Naive thymus-derived CD8-positive, alpha-beta T cell (primary cell): ENCODE results near the gene RB1. TPM values are rescaled to one million over a fixed set of nuclear protein-coding genes. Genes with fewer than 3 reads are reported as not detected.
A peak's percentile ranks its signal among the peaks of the same experiment; 100 is the strongest.

ENCODE experiments used
- ATAC-seq, 2 donors: fragments of 150-1000 bp; cut with Tn5 transposase in 1 of 2; sonication (Bioruptor Pico), chemical (Tn5 transposase) in 1 of 2; 1 replicate in 1 of 2; 2 replicates in 1 of 2; pipeline ENCODE4 v1.10.0; 2021; ENCODE audit warnings: mild to moderate bottlenecking in 2 of 2, moderate library complexity in 2 of 2
- POLR2A ChIA-PET: fragments of 350-600 bp; sonication (Branson Sonifier 250); formaldehyde crosslinking; loops from one replicate; lab custom pipeline; 2021; ENCODE audit warnings: antibody characterized with exemption; lab: Charles Lee
- DNase-seq, 10 donors: peaks; one replicate each; pipeline versions ENCODE4 v3.0.0 to v3.0.0-alpha.2; 2020 to 2022
- H3K27ac Mint-ChIP-seq, 10 donors: one replicate each; pipeline ENCODE4 v1.8.0; 2020 to 2022; ENCODE audit warnings: mild to moderate bottlenecking in 10 of 10, mixed read lengths in 10 of 10, moderate library complexity in 4 of 10, inconsistent platforms in 1 of 10
- H3K27me3 Mint-ChIP-seq, 5 donors: one replicate each; pipeline ENCODE4 v1.8.0; 2021 to 2022; ENCODE audit warnings: mixed read lengths in 5 of 5
- H3K36me3 Mint-ChIP-seq, 3 donors: one replicate each; pipeline ENCODE4 v1.8.0; 2020 to 2022; ENCODE audit warnings: mixed read lengths in 3 of 3, mild to moderate bottlenecking in 2 of 3, inconsistent platforms in 1 of 3
- H3K4me1 Mint-ChIP-seq, 4 donors: one replicate each; pipeline ENCODE4 v1.8.0; 2021 to 2022; ENCODE audit warnings: mixed read lengths in 4 of 4
- H3K4me3 Mint-ChIP-seq, 10 donors: one replicate each; pipeline ENCODE4 v1.8.0; 2020 to 2022; ENCODE audit warnings: mild to moderate bottlenecking in 10 of 10, mixed read lengths in 10 of 10, moderate library complexity in 6 of 10, inconsistent platforms in 1 of 10
- H3K9me3 Mint-ChIP-seq, 9 donors: one replicate each; pipeline ENCODE4 v1.8.0; 2020 to 2022; ENCODE audit warnings: mixed read lengths in 9 of 9, mild to moderate bottlenecking in 3 of 9, inconsistent platforms in 1 of 9, moderate library complexity in 1 of 9
- polyA plus RNA-seq, 3 donors: library from polyadenylated mRNA; unstranded; fragments of 300-500 nt; fragmentation: Illumina TruSeq; gene quantifications; one replicate each; pipeline ENCODE4 v1.2.3, GENCODE V29; 2021
- total RNA-seq, 8 experiments: library from RNA in 2 of 8; stranded (reverse) in 2 of 8; gene quantifications; one replicate each; pipeline ENCODE4 v1.2.3 and lab custom pipeline; 2021 to 2026

Gene RB1
- total and polyA plus RNA-seq, 5 experiments from 2014 or later: 11.9 to 32.6 (median 18.0) TPM

DNA sequence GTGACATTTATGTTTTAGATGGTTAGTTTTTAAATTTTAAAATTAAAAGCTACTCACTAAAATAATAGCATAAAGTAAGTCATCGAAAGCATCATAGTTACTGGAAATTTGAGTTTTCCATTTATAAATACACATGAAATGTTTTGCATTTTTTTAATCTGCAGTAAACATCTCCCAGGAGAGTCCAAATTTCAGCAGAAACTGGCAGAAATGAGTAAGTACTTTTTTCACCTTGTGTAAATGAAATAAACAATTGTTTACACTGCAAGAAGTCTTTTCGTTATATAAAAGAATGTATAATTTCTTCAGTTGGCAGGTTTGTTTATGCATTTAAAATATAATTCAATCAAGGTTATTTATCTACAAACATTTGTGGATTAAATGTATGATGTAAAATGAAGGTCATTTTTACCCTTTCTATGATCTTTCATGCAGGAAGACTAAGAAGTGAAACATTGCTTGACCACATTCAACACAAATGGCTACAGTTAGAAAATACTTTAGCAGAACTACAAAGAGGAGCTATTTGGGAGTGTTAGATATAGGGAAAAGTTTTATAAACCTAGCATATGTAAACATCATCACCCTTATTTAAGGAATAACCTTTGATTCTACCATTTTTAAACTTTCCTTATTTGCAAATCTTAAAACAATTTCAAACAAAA lies 173.8 kb downstream of the RB1 start:
- Mint-ChIP-seq H3K27me3 (no peaks in the 10 kb centered on the region), H3K27ac (peak overlapping the region in 1 of 10 donors; percentile 14), H3K36me3 (peaks cover 13 to 45% (median 19%) of the 10 kb centered on the region in 3 donors), H3K9me3 (no peaks in the 10 kb centered on the region), H3K4me1 (peaks cover 0 to 3% (median under 1%) of the 10 kb centered on the region in 4 donors), H3K4me3 (no peak overlapping the region)
- POLR2A ChIA-PET: no interaction called here
- ATAC-seq (no peak), DNase-seq (no peak)

DNA sequence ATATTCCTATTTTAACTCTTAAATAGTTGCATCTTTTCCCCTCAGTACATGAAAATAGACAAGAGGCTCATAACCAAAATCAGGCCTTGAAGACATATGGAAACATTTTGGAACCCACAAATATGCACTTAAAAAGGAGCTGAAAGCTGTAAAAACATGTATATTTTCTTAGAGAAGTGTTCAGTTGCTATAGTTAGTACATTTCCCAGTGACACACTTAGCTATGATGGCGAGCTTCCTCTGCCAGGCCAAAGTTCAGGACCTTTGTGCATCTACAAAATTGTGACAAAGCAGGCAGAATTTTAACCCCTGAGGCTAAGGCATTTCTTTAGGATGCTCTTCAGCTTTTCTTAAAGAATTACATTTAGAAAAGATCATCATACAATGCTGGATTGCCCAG lies 174.8 kb downstream of the RB1 start:
- peaks cover 0 to 7% (median 2%) of the 10 kb centered on the region in 4 donors for H3K4me1 Mint-ChIP-seq
- H3K4me3 Mint-ChIP-seq: no peak overlapping the region
- ATAC-seq (no peak), DNase-seq (no peak)
- no peak overlapping the region for H3K27ac Mint-ChIP-seq
- POLR2A ChIA-PET: interaction anchor here (1.2 kb wide), 1 partner anchor 54 kb away, joined by 4 read pairs; no protein-coding TSS in a partner anchor
- H3K9me3 Mint-ChIP-seq: no peaks in the 10 kb centered on the region
- H3K36me3 Mint-ChIP-seq: peaks cover 13 to 49% (median 22%) of the 10 kb centered on the region in 3 donors
- H3K27me3 Mint-ChIP-seq: no peaks in the 10 kb centered on the region

GRCh38 chr13:48483575-48483974 lies 180.0 kb downstream of the RB1 start:
- POLR2A ChIA-PET: interaction anchor here (0.7 to 1.8 kb wide), 2 partner anchors 9 to 49 kb away, joined by 4 to 7 read pairs; partner anchors contain the start of gene RCBTB2
- H3K36me3 Mint-ChIP-seq: peaks cover 0 to 29% (median 28%) of the 10 kb centered on the region in 3 donors

GRCh38 chr13:48485432-48485831 lies 181.9 kb downstream of the RB1 start:
- Mint-ChIP-seq H3K36me3 (peaks cover 0 to 28% (median 24%) of the 10 kb centered on the region in 3 donors), H3K4me3 (no peak overlapping the region), H3K27ac (peak overlapping the region in 2 of 10 donors; percentile 26 to 45), H3K9me3 (peaks cover 0 to 6% (median 0%) of the 10 kb centered on the region in 9 donors), H3K4me1 (peaks cover 0 to 28% (median 15%) of the 10 kb centered on the region in 4 donors), H3K27me3 (no peaks in the 10 kb centered on the region)
- POLR2A ChIA-PET: interaction anchor here (0.7 kb wide), 2 partner anchors 38 to 297 kb away, joined by 3 to 5 read pairs; no protein-coding TSS in a partner anchor
- DNase-seq (no peak), ATAC-seq (no peak)

More at GRCh38 chr13:48483575-48483974, 180.0 kb downstream of the RB1 start:
- ATAC-seq (no peak), DNase-seq (no peak)
- peaks cover 0 to 6% (median 0%) of the 10 kb centered on the region in 9 donors for H3K9me3 Mint-ChIP-seq
- H3K4me3 Mint-ChIP-seq: no peak overlapping the region
- H3K27ac Mint-ChIP-seq: no peak overlapping the region
- no peaks in the 10 kb centered on the region for H3K27me3 Mint-ChIP-seq
- H3K4me1 Mint-ChIP-seq: peaks cover 0 to 28% (median 11%) of the 10 kb centered on the region in 4 donors

DNA sequence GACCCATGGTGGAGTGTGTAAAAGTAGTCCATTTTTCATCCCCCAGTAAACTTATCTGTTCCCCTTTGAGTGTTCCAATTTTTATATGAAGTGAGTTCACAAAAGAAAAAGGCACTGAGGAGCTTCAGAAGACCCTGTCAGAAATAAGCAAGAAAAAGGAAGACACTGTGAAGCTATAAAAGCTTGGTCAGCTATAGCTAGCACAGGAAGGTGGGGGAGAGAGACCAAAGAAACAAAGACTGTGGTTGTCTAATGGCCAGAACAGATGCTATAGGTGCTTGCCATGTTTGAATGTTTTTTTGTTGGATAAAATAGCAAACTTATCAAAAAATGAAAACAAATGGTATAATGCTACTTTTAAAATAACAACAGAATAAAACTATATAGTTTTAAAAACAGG lies 182.8 kb downstream of the RB1 start:
- Mint-ChIP-seq H3K27ac (peak overlapping the region in 5 of 10 donors; percentile 14 to 82 (median 45)), H3K9me3 (peaks cover 0 to 6% (median 0%) of the 10 kb centered on the region in 9 donors), H3K4me3 (no peak overlapping the region), H3K27me3 (no peaks in the 10 kb centered on the region), H3K36me3 (peaks cover 0 to 24% (median 22%) of the 10 kb centered on the region in 3 donors), H3K4me1 (peaks cover 0 to 28% (median 16%) of the 10 kb centered on the region in 4 donors)
- no peak for ATAC-seq
- POLR2A ChIA-PET: interaction anchor here (0.7 kb wide), 1 partner anchor 19 kb away, joined by 3 read pairs; no protein-coding TSS in a partner anchor
- no peak for DNase-seq

- ATAC-seq: no peak
- POLR2A ChIA-PET: interaction anchor here (0.7 kb wide), 1 partner anchor 18 kb away, joined by 3 read pairs; no protein-coding TSS in a partner anchor
- Mint-ChIP-seq H3K4me1 (peaks cover 0 to 28% (median 17%) of the 10 kb centered on the region in 4 donors), H3K36me3 (peaks cover 0 to 24% (median 22%) of the 10 kb centered on the region in 3 donors), H3K27ac (peak overlapping the region in 2 of 10 donors; percentile 14 to 37), H3K27me3 (no peaks in the 10 kb centered on the region), H3K9me3 (peaks cover 0 to 6% (median 0%) of the 10 kb centered on the region in 9 donors), H3K4me3 (no peak overlapping the region)
- no peak for DNase-seq
These were observed 183.3 kb downstream of the RB1 start for GRCh38 chr13:48486836-48487235.

GRCh38 chr13:48487968-48488367 lies 184.4 kb downstream of the RB1 start:
- H3K27ac Mint-ChIP-seq: peak overlapping the region in 3 of 10 donors; percentile 1 to 23 (median 10)
- POLR2A ChIA-PET: no interaction called here
- peaks cover 0 to 19% (median 15%) of the 10 kb centered on the region in 3 donors for H3K36me3 Mint-ChIP-seq
- no peak for DNase-seq
- H3K9me3 Mint-ChIP-seq: peaks cover 0 to 6% (median 0%) of the 10 kb centered on the region in 9 donors
- H3K4me1 Mint-ChIP-seq: peaks cover 0 to 26% (median 14%) of the 10 kb centered on the region in 4 donors
- no peak for ATAC-seq
- H3K4me3 Mint-ChIP-seq: peak overlapping the region in 1 of 10 donors; percentile 19
- no peaks in the 10 kb centered on the region for H3K27me3 Mint-ChIP-seq

DNA sequence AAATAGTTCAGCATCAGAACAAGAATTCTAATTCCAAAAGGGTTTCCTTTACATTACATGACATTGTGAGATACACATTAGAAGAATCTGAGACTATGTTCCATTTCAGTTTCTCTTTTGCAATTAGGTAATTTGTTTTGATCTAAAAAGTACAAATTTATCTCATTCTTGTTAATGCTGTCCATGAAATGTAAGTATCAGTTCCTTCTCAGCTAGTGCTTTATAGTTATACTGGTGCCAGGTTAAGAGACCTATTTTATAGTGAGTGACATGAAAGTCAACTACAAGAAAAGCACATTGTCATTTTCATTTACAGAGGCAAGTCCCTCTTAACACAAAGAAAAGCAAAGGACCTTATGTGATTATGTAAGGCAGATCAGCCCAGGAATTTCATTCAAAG lies 185.4 kb downstream of the RB1 start:
- H3K9me3 Mint-ChIP-seq: peaks cover 0 to 6% (median 0%) of the 10 kb centered on the region in 9 donors
- no peak for DNase-seq
- POLR2A ChIA-PET: interaction anchor here (1.0 kb wide), 1 partner anchor 43 kb away, joined by 5 read pairs; the partner anchor contains the start of gene RCBTB2
- peaks cover 0 to 16% (median 13%) of the 10 kb centered on the region in 3 donors for H3K36me3 Mint-ChIP-seq
- peaks cover 0 to 26% (median 14%) of the 10 kb centered on the region in 4 donors for H3K4me1 Mint-ChIP-seq
- ATAC-seq: no peak
- peak overlapping the region in 3 of 10 donors; percentile 3 to 44 (median 8) for H3K4me3 Mint-ChIP-seq
- H3K27ac Mint-ChIP-seq: peak overlapping the region in 3 of 10 donors; percentile 56 to 76 (median 67)
- H3K27me3 Mint-ChIP-seq: no peaks in the 10 kb centered on the region

DNA sequence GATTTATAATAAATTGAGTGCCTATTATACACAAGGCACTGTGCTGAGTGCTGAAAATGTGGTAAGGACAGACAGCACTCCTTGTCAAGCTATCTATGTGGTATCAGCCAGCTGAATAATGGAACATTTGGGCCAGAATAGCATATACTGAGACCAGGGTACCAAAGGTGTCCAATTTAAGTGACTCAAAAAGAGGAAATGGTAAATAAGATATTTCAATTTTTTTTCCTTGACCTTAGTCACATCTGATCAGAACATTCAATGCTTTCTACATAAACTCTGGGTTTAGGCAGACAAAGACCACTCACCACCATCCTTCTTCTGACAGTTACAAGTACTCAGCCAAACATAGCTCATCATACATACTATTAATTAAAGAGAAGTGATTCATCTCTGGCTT lies 186.1 kb downstream of the RB1 start:
- Mint-ChIP-seq H3K4me3 (peak overlapping the region in 1 of 10 donors; percentile 12), H3K27ac (peak overlapping the region in 2 of 10 donors; percentile 18 to 46), H3K4me1 (peaks cover 0 to 31% (median 14%) of the 10 kb centered on the region in 4 donors), H3K9me3 (peaks cover 0 to 6% (median 0%) of the 10 kb centered on the region in 9 donors), H3K27me3 (no peaks in the 10 kb centered on the region), H3K36me3 (peaks cover 0 to 16% (median 13%) of the 10 kb centered on the region in 3 donors)
- ATAC-seq (no peak), DNase-seq (no peak)
- POLR2A ChIA-PET: interaction anchor here (1.0 kb wide), 1 partner anchor 43 kb away, joined by 5 read pairs; the partner anchor contains the start of gene RCBTB2

GRCh38 chr13:48490241-48490640 lies 186.7 kb downstream of the RB1 start:
- Mint-ChIP-seq H3K36me3 (peaks cover 0 to 16% (median 13%) of the 10 kb centered on the region in 3 donors), H3K4me1 (peaks cover 0 to 31% (median 14%) of the 10 kb centered on the region in 4 donors), H3K4me3 (peak overlapping the region in 1 of 10 donors; percentile 50), H3K9me3 (peaks cover 0 to 6% (median 0%) of the 10 kb centered on the region in 9 donors), H3K27ac (peak overlapping the region in 1 of 10 donors; percentile 12), H3K27me3 (no peaks in the 10 kb centered on the region)
- POLR2A ChIA-PET: no interaction called here
- ATAC-seq (no peak), DNase-seq (no peak)

- peaks cover 0 to 3% (median 0%) of the 10 kb centered on the region in 9 donors for H3K9me3 Mint-ChIP-seq
- H3K4me3 Mint-ChIP-seq: no peak overlapping the region
- ATAC-seq: no peak
- peaks cover 0 to 16% (median 13%) of the 10 kb centered on the region in 3 donors for H3K36me3 Mint-ChIP-seq
- H3K27me3 Mint-ChIP-seq: no peaks in the 10 kb centered on the region
- H3K4me1 Mint-ChIP-seq: peaks cover 6 to 30% (median 17%) of the 10 kb centered on the region in 4 donors
- peak overlapping the region in 2 of 10 donors; percentile 77 to 87 for H3K27ac Mint-ChIP-seq
- DNase-seq: no peak
- POLR2A ChIA-PET: interaction anchor here (1.1 to 3.4 kb wide), 4 partner anchors 9 to 79 kb away, joined by 3 to 35 read pairs (median 10); partner anchors contain the start of genes LPAR6 and RCBTB2
These were observed 188.0 kb downstream of the RB1 start for GRCh38 chr13:48491423-48492095.

GRCh38 chr13:48492096-48492440 lies 188.5 kb downstream of the RB1 start:
- peak in 2 of 10 donors; percentile 5 to 14 for DNase-seq
- no peaks in the 10 kb centered on the region for H3K27me3 Mint-ChIP-seq
- H3K4me1 Mint-ChIP-seq: peaks cover 12 to 31% (median 20%) of the 10 kb centered on the region in 4 donors
- H3K9me3 Mint-ChIP-seq: peaks cover 0 to 3% (median 0%) of the 10 kb centered on the region in 9 donors
- POLR2A ChIA-PET: interaction anchor here (1.0 to 3.4 kb wide), 5 partner anchors 9 to 79 kb away, joined by 3 to 35 read pairs (median 3); partner anchors contain the start of genes LPAR6 and RCBTB2
- no peak overlapping the region for H3K4me3 Mint-ChIP-seq
- H3K27ac Mint-ChIP-seq: no peak overlapping the region
- peaks cover 0 to 14% (median 13%) of the 10 kb centered on the region in 3 donors for H3K36me3 Mint-ChIP-seq
- ATAC-seq: peak; percentile 28 to 40
